Stimulated activated CD8-positive, alpha-beta memory T cell treated with anti-CD3 and anti-CD28 coated beads, Interleukin-15, amount 100 ng/mL, for 24 hours (primary cell): Measurements from ENCODE around the gene RLN3.

Experiments
- DNase-seq: peaks from one replicate; pipeline ENCODE4 v3.0.0-alpha.2; 2020; ENCODE audit warnings: low read depth

RLN3 gene

GRCh38 chr19:14054721-14055120 lies 26.8 kb downstream of the RLN3 start:
- no peak for DNase-seq

- DNase-seq, result no peak
Measured at GRCh38 chr19:14055396-14055795, 27.4 kb downstream of the RLN3 start.

GRCh38 chr19:14056069-14056666 lies 28.2 kb downstream of the RLN3 start:
- DNase-seq, result no peak

- DNase-seq, result no peak
Measured at GRCh38 chr19:14056741-14057356, 28.9 kb downstream of the RLN3 start.

GRCh38 chr19:14058182-14059092 lies 30.5 kb downstream of the RLN3 start:
- DNase-seq, result no peak

GRCh38 chr19:14059093-14059480 lies 31.1 kb downstream of the RLN3 start:
- DNase-seq, result peak; percentile 27

- no peak for DNase-seq
Measured at GRCh38 chr19:14059652-14060155, 31.8 kb downstream of the RLN3 start.

- DNase-seq, result no peak
Measured at GRCh38 chr19:14061081-14061749, 33.3 kb downstream of the RLN3 start.

GRCh38 chr19:14061751-14062557 lies 34.0 kb downstream of the RLN3 start, which contains the start of gene PALM3:
PALM3 (minus strand) TSS chr19:14062076; CDS start chr19:14061980, 96 bp downstream.
- DNase-seq, result no peak

- no peak for DNase-seq
Measured at GRCh38 chr19:14062558-14062855, 34.6 kb downstream of the RLN3 start.

- no peak for DNase-seq
Measured at GRCh38 chr19:14063105-14063504, 35.2 kb downstream of the RLN3 start.

- DNase-seq, result no peak
Measured at GRCh38 chr19:14066134-14066533, 38.2 kb downstream of the RLN3 start.

- DNase-seq, result no peak
Measured at GRCh38 chr19:14070268-14071050, 42.5 kb downstream of the RLN3 start.

GRCh38 chr19:14072535-14073260 lies 44.8 kb downstream of the RLN3 start, which contains the start of gene MISP3:
MISP3 (plus strand) TSS chr19:14072786; CDS start chr19:14073310, 524 bp downstream.
- no peak for DNase-seq

- peak; percentile 55 for DNase-seq
Measured at GRCh38 chr19:14073261-14073924, 45.4 kb downstream of the RLN3 start.

GRCh38 chr19:14073925-14074838 lies 46.2 kb downstream of the RLN3 start:
- DNase-seq, result no peak

- DNase-seq, result no peak
Measured at GRCh38 chr19:14078411-14078810, 50.5 kb downstream of the RLN3 start.
